Fibroblast of lung (primary cell): ENCODE measurements around the gene SOX15. TPM values are rescaled to one million over a fixed set of nuclear protein-coding genes. Genes with fewer than 3 reads are reported as not detected.

Experiments used
- DNase-seq, 2 donors: peaks; one replicate each; pipeline versions ENCODE4 v3.0.0 to v3.0.0-alpha.2; 2010; ENCODE audit warnings: low read depth in 2 of 2
- H2AFZ ChIP-seq: 2 replicates; pipeline ENCODE4 v1.5.1; 2012; ENCODE audit warnings: low read length, control low read depth, inconsistent platforms
- H3K27ac ChIP-seq: 2 replicates; pipeline ENCODE4 v1.5.1; 2011; ENCODE audit warnings: low read length, control low read depth; ENCODE audit not compliant: insufficient read depth
- H3K27me3 ChIP-seq: 2 replicates; pipeline ENCODE4 v1.5.1; 2011; ENCODE audit warnings: mild to moderate bottlenecking, low read length; ENCODE audit not compliant: control insufficient read depth, insufficient read depth
- H3K36me3 ChIP-seq: 2 replicates; pipeline ENCODE4 v1.5.1; 2011; ENCODE audit warnings: low read length; ENCODE audit not compliant: control insufficient read depth, insufficient read depth
- H3K4me1 ChIP-seq: 2 replicates; pipeline ENCODE4 v1.5.1; 2011; ENCODE audit warnings: low read length; ENCODE audit not compliant: control insufficient read depth, insufficient read depth; ENCODE audit errors: extremely low read depth
- H3K4me2 ChIP-seq: 2 replicates; pipeline ENCODE4 v1.5.1; 2011; ENCODE audit warnings: low read length, control low read depth; ENCODE audit not compliant: insufficient read depth; ENCODE audit errors: extremely low read depth
- H3K4me3 ChIP-seq, 4 experiments: fragments of 200-600 bp in 1 of 4; sonication (generic) in 1 of 4; replicated peaks in 1 of 4; 2 replicates each; pipeline ENCODE4 v1.5.1; 2011 to 2016; ENCODE audit warnings: low read length in 4 of 4, low read depth in 3 of 4, mild to moderate bottlenecking in 3 of 4, control low read depth in 2 of 4, inconsistent platforms in 1 of 4, mixed read lengths in 1 of 4; ENCODE audit not compliant: insufficient read depth in 1 of 4; ENCODE audit errors: control extremely low read depth in 1 of 4
- H3K79me2 ChIP-seq: 2 replicates; pipeline ENCODE4 v1.5.1; 2012; ENCODE audit warnings: mild to moderate bottlenecking, low read length, inconsistent platforms; ENCODE audit not compliant: control insufficient read depth, insufficient read depth
- H3K9ac ChIP-seq: 2 replicates; pipeline ENCODE4 v1.5.1; 2011; ENCODE audit warnings: mild to moderate bottlenecking, low read length, control low read depth; ENCODE audit not compliant: insufficient read depth
- H3K9me3 ChIP-seq: 2 replicates; pipeline ENCODE4 v1.5.1; 2012; ENCODE audit warnings: low read depth, low read length; ENCODE audit not compliant: control insufficient read depth, insufficient read depth
- H4K20me1 ChIP-seq: 2 replicates; pipeline ENCODE4 v1.5.1; 2011; ENCODE audit warnings: low read length; ENCODE audit not compliant: control insufficient read depth, insufficient read depth; ENCODE audit errors: extremely low read depth
- EZH2 ChIP-seq: IDR thresholded peaks from 2 replicates; pipeline ENCODE4 v1.5.1; 2012; ENCODE audit warnings: low read length, control low read depth, mild to moderate bottlenecking; ENCODE audit errors: missing control alignments
- polyA plus RNA-seq, 2 donors: library from polyadenylated mRNA; depleted of rRNA in 1 of 2; stranded (reverse) in 1 of 2; unstranded in 1 of 2; fragments of >200 nt; gene quantifications; 2 replicates each; pipeline ENCODE4 v1.2.1, GENCODE V29; 2011 to 2012; ENCODE audit warnings: missing spikeins in 1 of 2
- total RNA-seq: library from RNA; depleted of rRNA; stranded (reverse); fragments of >200 nt; gene quantifications from 2 replicates; pipeline ENCODE4 v1.2.1, GENCODE V29; 2014
- TF ChIP-seq, protein P1 (sequence below), 2 donors: IDR thresholded peaks in 1 of 2; conservative IDR thresholded peaks in 1 of 2; 1 replicate in 1 of 2; 2 replicates in 1 of 2; pipeline ENCODE4 v1.5.1; 2011 to 2012; ENCODE audit warnings: low read length in 2 of 2, control low read depth in 1 of 2, inconsistent platforms in 1 of 2, low read depth in 1 of 2, mild to moderate bottlenecking in 1 of 2

Gene SOX15
- total and polyA plus RNA-seq, 2 donors (not counting 1 experiment from before 2014, with no cell fraction given) = 0.36 to 0.50 TPM

DNA sequence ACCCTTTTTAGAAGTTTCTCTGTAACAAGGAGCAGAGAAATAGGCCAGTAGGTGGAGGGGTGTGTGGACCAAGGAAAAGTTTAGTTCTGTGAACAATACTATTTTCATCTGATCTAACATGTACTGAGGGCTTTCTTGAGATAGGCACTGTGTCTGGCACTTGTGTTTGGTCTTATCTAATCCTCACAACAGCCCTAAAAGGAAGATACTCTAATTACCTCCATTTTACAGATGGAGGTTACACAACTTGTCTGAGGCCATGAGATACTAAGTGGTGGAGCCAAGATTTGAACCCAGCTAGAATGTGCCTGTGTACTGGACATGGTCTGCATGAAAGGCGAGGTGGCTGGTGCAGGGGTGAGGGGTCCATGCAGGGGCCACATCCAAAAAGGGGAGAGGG lies 36.5 kb downstream of the SOX15 start:
- no peak overlapping the region for H3K4me2 ChIP-seq
- H2AFZ ChIP-seq = no peak overlapping the region
- peaks cover 9% of the 10 kb centered on the region for H3K4me1 ChIP-seq
- H3K27me3 ChIP-seq = no peaks in the 10 kb centered on the region
- H3K27ac ChIP-seq = no peak overlapping the region
- H4K20me1 ChIP-seq = no peaks in the 10 kb centered on the region
- no peak for DNase-seq
- TF ChIP-seq, protein P1, sequence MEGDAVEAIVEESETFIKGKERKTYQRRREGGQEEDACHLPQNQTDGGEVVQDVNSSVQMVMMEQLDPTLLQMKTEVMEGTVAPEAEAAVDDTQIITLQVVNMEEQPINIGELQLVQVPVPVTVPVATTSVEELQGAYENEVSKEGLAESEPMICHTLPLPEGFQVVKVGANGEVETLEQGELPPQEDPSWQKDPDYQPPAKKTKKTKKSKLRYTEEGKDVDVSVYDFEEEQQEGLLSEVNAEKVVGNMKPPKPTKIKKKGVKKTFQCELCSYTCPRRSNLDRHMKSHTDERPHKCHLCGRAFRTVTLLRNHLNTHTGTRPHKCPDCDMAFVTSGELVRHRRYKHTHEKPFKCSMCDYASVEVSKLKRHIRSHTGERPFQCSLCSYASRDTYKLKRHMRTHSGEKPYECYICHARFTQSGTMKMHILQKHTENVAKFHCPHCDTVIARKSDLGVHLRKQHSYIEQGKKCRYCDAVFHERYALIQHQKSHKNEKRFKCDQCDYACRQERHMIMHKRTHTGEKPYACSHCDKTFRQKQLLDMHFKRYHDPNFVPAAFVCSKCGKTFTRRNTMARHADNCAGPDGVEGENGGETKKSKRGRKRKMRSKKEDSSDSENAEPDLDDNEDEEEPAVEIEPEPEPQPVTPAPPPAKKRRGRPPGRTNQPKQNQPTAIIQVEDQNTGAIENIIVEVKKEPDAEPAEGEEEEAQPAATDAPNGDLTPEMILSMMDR (conservative IDR thresholded peaks at IDR 0.05 in 1 of 2, IDR thresholded peaks at IDR 0.05 in 1 of 2; ENCODE audit: low read depth in 1 of 2, low read length in 2 of 2) = no peak
- no peak for TF ChIP-seq EZH2
- H3K79me2 ChIP-seq = no peaks in the 10 kb centered on the region
- no peaks in the 10 kb centered on the region for H3K36me3 ChIP-seq
- no peaks in the 10 kb centered on the region for H3K9me3 ChIP-seq
- no peak overlapping the region for H3K9ac ChIP-seq
- H3K4me3 ChIP-seq = no peak overlapping the region

DNA sequence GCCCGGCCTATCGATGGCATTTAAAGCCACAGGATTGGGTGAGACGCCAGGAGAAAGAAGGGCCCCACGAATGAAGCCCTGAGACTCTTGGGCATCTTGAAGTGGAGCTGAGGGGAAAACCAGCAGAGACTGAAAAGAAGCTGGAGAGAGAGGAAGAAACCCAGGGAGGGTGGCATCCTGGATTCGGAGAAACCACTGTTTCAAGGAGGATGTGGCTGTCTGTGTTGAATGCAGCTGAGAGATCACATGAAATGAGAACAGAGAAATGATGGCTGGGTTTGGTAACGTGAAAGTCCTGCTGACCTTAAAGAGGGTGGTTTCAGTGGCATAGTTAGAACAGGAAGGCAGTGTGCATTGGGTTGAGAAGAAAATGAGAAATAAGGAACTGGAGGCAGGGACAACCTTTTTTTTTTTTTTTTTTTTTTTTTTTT lies 37.3 kb downstream of the SOX15 start:
- H3K4me3 ChIP-seq = no peak overlapping the region
- H3K9me3 ChIP-seq = no peaks in the 10 kb centered on the region
- no peak overlapping the region for H3K27ac ChIP-seq
- H3K27me3 ChIP-seq = no peaks in the 10 kb centered on the region
- H3K4me1 ChIP-seq = peaks cover 4% of the 10 kb centered on the region
- no peak overlapping the region for H3K9ac ChIP-seq
- no peaks in the 10 kb centered on the region for H3K79me2 ChIP-seq
- H2AFZ ChIP-seq = no peak overlapping the region
- H4K20me1 ChIP-seq = no peaks in the 10 kb centered on the region
- no peaks in the 10 kb centered on the region for H3K36me3 ChIP-seq
- TF ChIP-seq, protein P1 (conservative IDR thresholded peaks at IDR 0.05 in 1 of 2, IDR thresholded peaks at IDR 0.05 in 1 of 2; ENCODE audit: low read depth in 1 of 2, low read length in 2 of 2) = no peak
- TF ChIP-seq EZH2 = no peak
- no peak overlapping the region for H3K4me2 ChIP-seq
- no peak for DNase-seq

DNA sequence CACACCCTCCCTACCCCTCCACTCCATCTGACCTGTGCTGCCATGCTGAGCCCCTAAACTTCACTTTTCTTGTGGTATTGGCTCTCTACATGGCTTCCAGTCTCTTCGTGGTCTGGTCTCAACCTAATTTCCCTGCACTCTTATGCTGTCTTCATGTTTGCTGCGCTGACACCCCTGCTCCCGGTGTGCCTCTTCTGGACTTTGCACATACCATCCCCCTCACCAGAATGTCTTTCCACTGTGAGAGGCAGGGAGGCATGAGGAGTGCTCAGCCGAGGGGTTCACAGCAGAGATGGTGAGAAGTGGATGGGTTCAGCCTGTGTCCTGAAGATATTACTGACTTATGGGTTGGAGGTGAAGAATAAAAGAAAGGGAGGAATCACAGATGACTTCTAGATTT lies 38.5 kb downstream of the SOX15 start:
- Histone ChIP-seq H3K9ac (no peak overlapping the region), H4K20me1 (no peaks in the 10 kb centered on the region), H3K9me3 (no peaks in the 10 kb centered on the region), H3K4me1 (peaks cover 4% of the 10 kb centered on the region), H2AFZ (no peak overlapping the region), H3K27me3 (no peaks in the 10 kb centered on the region), H3K27ac (no peak overlapping the region), H3K36me3 (no peaks in the 10 kb centered on the region), H3K4me2 (no peak overlapping the region), H3K79me2 (no peaks in the 10 kb centered on the region), H3K4me3 (no peak overlapping the region)
- TF ChIP-seq, protein P1 (conservative IDR thresholded peaks at IDR 0.05 in 1 of 2, IDR thresholded peaks at IDR 0.05 in 1 of 2; ENCODE audit: low read depth in 1 of 2, low read length in 2 of 2) = no peak
- TF ChIP-seq EZH2 = no peak
- no peak for DNase-seq
